GM23248 (cell line): ENCODE data around the gene BCAS4.

Source experiments
- EZH2 ChIP-seq: fragments of 200-600 bp; sonication (generic); IDR thresholded peaks from 2 replicates; pipeline ENCODE4 v1.6.1; 2018; ENCODE audit warnings: antibody characterized with exemption, mild to moderate bottlenecking; ENCODE audit not compliant: insufficient read depth, poor library complexity, severe bottlenecking
- EZH2phosphoT487 ChIP-seq: fragments of 200-600 bp; sonication (generic); IDR thresholded peaks from 2 replicates; pipeline ENCODE4 v1.6.1; 2018; ENCODE audit warnings: antibody characterized with exemption, moderate library complexity, mild to moderate bottlenecking, low read depth; ENCODE audit not compliant: insufficient read depth

DNA sequence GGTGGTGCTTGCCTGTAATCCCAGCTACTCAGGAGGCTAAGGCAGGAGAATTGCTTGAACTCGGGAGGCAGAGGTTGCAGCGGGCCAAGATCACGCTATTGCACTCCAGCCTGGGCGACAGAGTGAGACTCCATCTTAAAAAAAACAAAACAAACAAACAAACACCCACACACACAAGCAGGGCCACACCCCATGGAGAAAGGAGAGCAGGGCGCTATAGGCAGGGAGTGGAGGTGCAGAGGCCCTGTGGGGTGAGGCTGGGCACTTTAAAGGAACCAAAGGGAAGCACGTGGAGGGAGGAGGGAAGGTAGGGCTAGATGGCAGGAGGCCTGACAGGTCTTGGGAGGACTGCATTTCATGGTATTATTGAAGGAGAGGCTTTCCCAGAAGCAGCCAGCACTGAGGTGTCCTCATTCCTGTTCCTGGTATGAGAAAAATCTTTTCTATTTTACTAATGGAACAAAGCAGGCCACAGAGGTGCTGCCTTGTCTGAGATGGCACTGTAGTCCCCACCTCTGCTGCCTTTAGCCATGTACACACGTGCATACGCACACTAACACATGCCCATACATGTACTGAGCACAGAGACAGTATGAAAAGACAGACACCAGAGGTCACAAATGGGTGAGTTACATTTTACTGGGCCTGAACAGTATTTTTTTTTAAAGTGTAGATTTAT lies 44.0 kb downstream of the BCAS4 start:
- TF ChIP-seq EZH2 (no peak), EZH2phosphoT487 (no peak)
